ENCODE data around the gene SGCD. TPM values are rescaled to one million over a fixed set of nuclear protein-coding genes. Genes with fewer than 3 reads are reported as not detected.

Gene SGCD
- total and polyA plus RNA-seq, 2 experiments from 2014 or later = 69.7 to 71.2 TPM

- peaks cover 21% of the 10 kb centered on the region for H3K4me1 ChIP-seq (ENCODE audit: insufficient read depth)
- H3K9ac ChIP-seq = no peak overlapping the region
- peaks cover 21% of the 10 kb centered on the region; the same call in 1 of the 2 replicates for H3K79me2 ChIP-seq (ENCODE audit: insufficient read depth)
- no peak overlapping the region for H3K4me3 ChIP-seq
- no peak overlapping the region for H3K4me2 ChIP-seq (ENCODE audit: unreplicated experiment)
- no peaks in the 10 kb centered on the region for H3K9me3 ChIP-seq (ENCODE audit: low read depth)
- in situ Hi-C loops (cut with MboI) = no loop called here
- no peak for DNase-seq
- TF ChIP-seq EZH2 (IDR thresholded peaks at IDR 0.05; ENCODE audit: insufficient read depth, poor library complexity, severe bottlenecking) (no peak), EZH2phosphoT487 (IDR thresholded peaks at IDR 0.05; ENCODE audit: insufficient read depth, low read depth) (no peak)
- peaks cover 10% of the 10 kb centered on the region; the same call in 1 of the 2 replicates for H3F3A ChIP-seq (ENCODE audit: insufficient read depth)
- H3K27me3 ChIP-seq (replicated peaks; ENCODE audit: insufficient read depth) = no peaks in the 10 kb centered on the region
- no peak overlapping the region for H3K27ac ChIP-seq
- H2AFZ ChIP-seq = no peak overlapping the region
- no peaks in the 10 kb centered on the region for H3K36me3 ChIP-seq (ENCODE audit: low read depth)
- H4K20me1 ChIP-seq (ENCODE audit: insufficient read depth) = no peaks in the 10 kb centered on the region
- 82 to 94% methylated on average over 6 of the region's 6 CpGs for WGBS, 2 experiments (ENCODE audit: low coverage in 1 of 2, low lambda C conversion rate in 2 of 2, missing lambda C conversion rate in 2 of 2)
- H3K9me2 ChIP-seq (ENCODE audit: insufficient read depth) = no peaks in the 10 kb centered on the region
These were observed 67.8 kb downstream of the SGCD start for GRCh38 chr5:156394642-156395305.

GRCh38 chr5:156395306-156395675 lies 68.3 kb downstream of the SGCD start:
- H3K4me1 ChIP-seq (ENCODE audit: insufficient read depth) = peaks cover 21% of the 10 kb centered on the region
- DNase-seq = no peak
- H3F3A ChIP-seq (ENCODE audit: insufficient read depth) = peaks cover 10% of the 10 kb centered on the region; the same call in 1 of the 2 replicates
- peaks cover 25% of the 10 kb centered on the region; the same call in 1 of the 2 replicates for H3K79me2 ChIP-seq (ENCODE audit: insufficient read depth)
- H3K27me3 ChIP-seq (replicated peaks; ENCODE audit: insufficient read depth) = no peaks in the 10 kb centered on the region
- H3K9me3 ChIP-seq (ENCODE audit: low read depth) = no peaks in the 10 kb centered on the region
- in situ Hi-C loops (cut with MboI) = no loop called here
- H3K9ac ChIP-seq = no peak overlapping the region
- 56 to 62% methylated on average over 2 of the region's 2 CpGs for WGBS, 2 experiments (ENCODE audit: low coverage in 1 of 2, low lambda C conversion rate in 2 of 2, missing lambda C conversion rate in 2 of 2)
- no peak overlapping the region for H2AFZ ChIP-seq
- H4K20me1 ChIP-seq (ENCODE audit: insufficient read depth) = no peaks in the 10 kb centered on the region
- H3K36me3 ChIP-seq (ENCODE audit: low read depth) = no peaks in the 10 kb centered on the region
- H3K9me2 ChIP-seq (ENCODE audit: insufficient read depth) = no peaks in the 10 kb centered on the region
- no peak overlapping the region for H3K27ac ChIP-seq
- no peak overlapping the region for H3K4me2 ChIP-seq (ENCODE audit: unreplicated experiment)
- H3K4me3 ChIP-seq = no peak overlapping the region
- no peak for TF ChIP-seq EZH2phosphoT487 (IDR thresholded peaks at IDR 0.05; ENCODE audit: insufficient read depth, low read depth)
- no peak for TF ChIP-seq EZH2 (IDR thresholded peaks at IDR 0.05; ENCODE audit: insufficient read depth, poor library complexity, severe bottlenecking)

GRCh38 chr5:156396063-156396829 lies 69.3 kb downstream of the SGCD start:
- H3K27me3 ChIP-seq (replicated peaks; ENCODE audit: insufficient read depth) = no peaks in the 10 kb centered on the region
- H3F3A ChIP-seq (ENCODE audit: insufficient read depth) = peaks cover 10% of the 10 kb centered on the region; the same call in 1 of the 2 replicates
- 8 to 14% methylated on average over 11 of the region's 11 CpGs for WGBS, 2 experiments (ENCODE audit: low coverage in 1 of 2, low lambda C conversion rate in 2 of 2, missing lambda C conversion rate in 2 of 2)
- no peaks in the 10 kb centered on the region for H3K36me3 ChIP-seq (ENCODE audit: low read depth)
- H3K9ac ChIP-seq = no peak overlapping the region
- peak overlapping the region; percentile 18 for H3K27ac ChIP-seq
- H3K4me3 ChIP-seq = no peak overlapping the region
- peaks cover 25% of the 10 kb centered on the region; the same call in 1 of the 2 replicates for H3K79me2 ChIP-seq (ENCODE audit: insufficient read depth)
- H4K20me1 ChIP-seq (ENCODE audit: insufficient read depth) = no peaks in the 10 kb centered on the region
- H2AFZ ChIP-seq = no peak overlapping the region
- TF ChIP-seq EZH2 (IDR thresholded peaks at IDR 0.05; ENCODE audit: insufficient read depth, poor library complexity, severe bottlenecking) (no peak), EZH2phosphoT487 (IDR thresholded peaks at IDR 0.05; ENCODE audit: insufficient read depth, low read depth) (no peak)
- DNase-seq = peak; percentile 75
- H3K9me3 ChIP-seq (ENCODE audit: low read depth) = no peaks in the 10 kb centered on the region
- H3K4me1 ChIP-seq (ENCODE audit: insufficient read depth) = peaks cover 21% of the 10 kb centered on the region
- in situ Hi-C loops (cut with MboI) = no loop called here
- peak overlapping the region; percentile 17 for H3K4me2 ChIP-seq (ENCODE audit: unreplicated experiment)
- H3K9me2 ChIP-seq (ENCODE audit: insufficient read depth) = no peaks in the 10 kb centered on the region

GRCh38 chr5:156396830-156397081 lies 69.8 kb downstream of the SGCD start:
- Histone ChIP-seq H3K4me2 (ENCODE audit: unreplicated experiment) (peak overlapping the region; percentile 17), H3K4me1 (ENCODE audit: insufficient read depth) (peaks cover 21% of the 10 kb centered on the region), H3K27ac (peak overlapping the region; percentile 18), H3K79me2 (ENCODE audit: insufficient read depth) (peaks cover 25% of the 10 kb centered on the region; the same call in 1 of the 2 replicates), H3K9ac (no peak overlapping the region), H3F3A (ENCODE audit: insufficient read depth) (peaks cover 10% of the 10 kb centered on the region; the same call in 1 of the 2 replicates), H3K27me3 (replicated peaks; ENCODE audit: insufficient read depth) (no peaks in the 10 kb centered on the region), H3K4me3 (no peak overlapping the region), H2AFZ (no peak overlapping the region), H3K9me3 (ENCODE audit: low read depth) (no peaks in the 10 kb centered on the region), H3K9me2 (ENCODE audit: insufficient read depth) (no peaks in the 10 kb centered on the region), H3K36me3 (ENCODE audit: low read depth) (no peaks in the 10 kb centered on the region), H4K20me1 (ENCODE audit: insufficient read depth) (no peaks in the 10 kb centered on the region)
- WGBS, 2 experiments (ENCODE audit: low coverage in 1 of 2, low lambda C conversion rate in 2 of 2, missing lambda C conversion rate in 2 of 2) = 92 to 95% methylated on average over 2 of the region's 2 CpGs
- TF ChIP-seq EZH2 (IDR thresholded peaks at IDR 0.05; ENCODE audit: insufficient read depth, poor library complexity, severe bottlenecking) (no peak), EZH2phosphoT487 (IDR thresholded peaks at IDR 0.05; ENCODE audit: insufficient read depth, low read depth) (no peak)
- in situ Hi-C loops (cut with MboI) = no loop called here
- no peak for DNase-seq

Measured in GM23248 (cell line).